Parathyroid adenoma (tissue), 2 donors: ENCODE results near the gene MGAT3.

Experiments used
- H2AFZ ChIP-seq: fragments of 300-600 bp; sonication (generic); one replicate; pipeline ENCODE4 v1.7.0; 2017; ENCODE audit warnings: antibody characterized with exemption, mild to moderate bottlenecking
- H3K27ac ChIP-seq: fragments of 300-600 bp; sonication (generic); one replicate; pipeline ENCODE4 v1.7.0; 2017
- H3K27me3 ChIP-seq: fragments of 300-600 bp; sonication (generic); one replicate; pipeline ENCODE4 v1.7.0; 2017; ENCODE audit warnings: low read length; ENCODE audit not compliant: control insufficient read depth, insufficient read depth
- H3K36me3 ChIP-seq: fragments of 300-600 bp; sonication (generic); one replicate; pipeline ENCODE4 v1.7.0; 2017; ENCODE audit warnings: low read length; ENCODE audit not compliant: control insufficient read depth, insufficient read depth
- H3K4me1 ChIP-seq: fragments of 300-600 bp; sonication (generic); one replicate; pipeline ENCODE4 v1.7.0; 2017; ENCODE audit warnings: control low read depth
- H3K4me2 ChIP-seq: fragments of 300-600 bp; sonication (generic); one replicate; pipeline ENCODE4 v1.7.0; 2017; ENCODE audit warnings: low read length
- H3K4me3 ChIP-seq: fragments of 300-600 bp; sonication (generic); one replicate; pipeline ENCODE4 v1.7.0; 2017; ENCODE audit warnings: low read depth, low read length
- H3K79me2 ChIP-seq: fragments of 300-600 bp; sonication (generic); one replicate; pipeline ENCODE4 v1.7.0; 2017; ENCODE audit warnings: control low read depth
- H3K9ac ChIP-seq: fragments of 300-600 bp; sonication (generic); one replicate; pipeline ENCODE4 v1.7.0; 2017; ENCODE audit warnings: mild to moderate bottlenecking
- H3K9me3 ChIP-seq: fragments of 300-600 bp; sonication (generic); one replicate; pipeline ENCODE4 v1.7.0; 2017; ENCODE audit warnings: low read length; ENCODE audit not compliant: control insufficient read depth
- TF ChIP-seq, protein P1 (sequence below): fragments of 300-600 bp; sonication (generic); IDR thresholded peaks from one replicate; pipeline ENCODE4 v1.7.0; 2017; ENCODE audit warnings: antibody characterized with exemption, mild to moderate bottlenecking
- donor health status: primary hyperparathyroidism.

The MGAT3 gene

DNA sequence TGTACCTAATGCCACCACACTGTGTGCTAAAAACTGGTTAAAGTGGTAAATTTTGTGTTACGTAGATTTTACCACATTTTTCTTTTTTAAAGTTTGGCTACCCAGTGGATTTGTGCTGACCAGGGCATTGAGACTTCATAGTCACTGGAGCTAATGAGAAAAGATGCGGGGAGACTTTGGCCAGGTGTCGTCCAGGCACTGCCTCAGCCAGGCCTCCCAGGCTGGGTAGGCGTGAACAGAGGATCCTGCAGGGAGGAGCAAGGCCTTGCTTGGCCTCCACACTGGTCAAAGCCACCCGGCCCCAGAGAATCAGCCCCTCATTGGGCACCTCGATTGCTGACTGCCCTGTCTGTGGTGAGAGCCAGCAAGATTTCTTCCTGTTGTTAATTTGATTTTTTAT lies 13.4 kb upstream of the MGAT3 start:
- H3K4me1 ChIP-seq: no peaks in the 10 kb centered on the region

DNA sequence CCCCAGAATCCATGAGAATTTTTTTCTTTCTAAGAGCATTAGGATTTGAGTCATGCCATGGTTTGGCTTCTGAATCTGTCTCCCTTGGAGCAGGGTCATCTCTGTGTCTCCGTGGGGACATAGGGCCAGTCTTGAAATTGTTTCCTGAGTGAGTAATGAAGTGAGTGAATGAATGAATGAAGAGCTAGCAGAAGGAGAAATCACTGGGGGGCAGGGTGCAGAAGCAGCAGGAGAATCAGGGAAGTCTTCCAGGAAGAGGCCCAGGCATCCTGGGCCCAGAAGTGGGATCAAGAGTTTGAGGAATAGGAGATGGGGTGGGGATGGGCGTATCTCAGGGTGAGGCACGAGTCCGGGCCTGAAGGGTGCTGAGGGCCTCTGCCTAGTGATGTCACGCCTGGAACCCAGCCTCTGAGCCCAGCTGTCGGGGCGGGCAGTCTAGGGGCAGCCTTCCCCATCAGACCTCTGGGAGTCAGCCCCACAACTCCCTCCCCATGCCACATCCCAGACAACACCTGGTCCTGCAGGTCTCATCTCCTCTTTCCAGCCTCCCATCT lies 12.5 kb upstream of the MGAT3 start:
- Histone ChIP-seq H3K4me1 (no peaks in the 10 kb centered on the region), H3K9me3 (no peaks in the 10 kb centered on the region), H3K27ac (no peak overlapping the region), H3K9ac (no peak overlapping the region), H2AFZ (no peak overlapping the region), H3K79me2 (no peaks in the 10 kb centered on the region), H3K36me3 (no peaks in the 10 kb centered on the region), H3K4me2 (no peak overlapping the region), H3K4me3 (no peak overlapping the region), H3K27me3 (peaks cover under 1% of the 10 kb centered on the region)
- TF ChIP-seq, protein P1, sequence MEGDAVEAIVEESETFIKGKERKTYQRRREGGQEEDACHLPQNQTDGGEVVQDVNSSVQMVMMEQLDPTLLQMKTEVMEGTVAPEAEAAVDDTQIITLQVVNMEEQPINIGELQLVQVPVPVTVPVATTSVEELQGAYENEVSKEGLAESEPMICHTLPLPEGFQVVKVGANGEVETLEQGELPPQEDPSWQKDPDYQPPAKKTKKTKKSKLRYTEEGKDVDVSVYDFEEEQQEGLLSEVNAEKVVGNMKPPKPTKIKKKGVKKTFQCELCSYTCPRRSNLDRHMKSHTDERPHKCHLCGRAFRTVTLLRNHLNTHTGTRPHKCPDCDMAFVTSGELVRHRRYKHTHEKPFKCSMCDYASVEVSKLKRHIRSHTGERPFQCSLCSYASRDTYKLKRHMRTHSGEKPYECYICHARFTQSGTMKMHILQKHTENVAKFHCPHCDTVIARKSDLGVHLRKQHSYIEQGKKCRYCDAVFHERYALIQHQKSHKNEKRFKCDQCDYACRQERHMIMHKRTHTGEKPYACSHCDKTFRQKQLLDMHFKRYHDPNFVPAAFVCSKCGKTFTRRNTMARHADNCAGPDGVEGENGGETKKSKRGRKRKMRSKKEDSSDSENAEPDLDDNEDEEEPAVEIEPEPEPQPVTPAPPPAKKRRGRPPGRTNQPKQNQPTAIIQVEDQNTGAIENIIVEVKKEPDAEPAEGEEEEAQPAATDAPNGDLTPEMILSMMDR: no peak

More for the DNA sequence above, 13.4 kb upstream of the MGAT3 start:
- TF ChIP-seq, protein P1: no peak
- Histone ChIP-seq H3K27me3 (peaks cover 3% of the 10 kb centered on the region), H3K79me2 (no peaks in the 10 kb centered on the region), H3K4me2 (no peak overlapping the region), H3K36me3 (no peaks in the 10 kb centered on the region), H3K27ac (no peak overlapping the region), H3K4me3 (no peak overlapping the region), H2AFZ (no peak overlapping the region), H3K9ac (no peak overlapping the region), H3K9me3 (no peaks in the 10 kb centered on the region)

DNA sequence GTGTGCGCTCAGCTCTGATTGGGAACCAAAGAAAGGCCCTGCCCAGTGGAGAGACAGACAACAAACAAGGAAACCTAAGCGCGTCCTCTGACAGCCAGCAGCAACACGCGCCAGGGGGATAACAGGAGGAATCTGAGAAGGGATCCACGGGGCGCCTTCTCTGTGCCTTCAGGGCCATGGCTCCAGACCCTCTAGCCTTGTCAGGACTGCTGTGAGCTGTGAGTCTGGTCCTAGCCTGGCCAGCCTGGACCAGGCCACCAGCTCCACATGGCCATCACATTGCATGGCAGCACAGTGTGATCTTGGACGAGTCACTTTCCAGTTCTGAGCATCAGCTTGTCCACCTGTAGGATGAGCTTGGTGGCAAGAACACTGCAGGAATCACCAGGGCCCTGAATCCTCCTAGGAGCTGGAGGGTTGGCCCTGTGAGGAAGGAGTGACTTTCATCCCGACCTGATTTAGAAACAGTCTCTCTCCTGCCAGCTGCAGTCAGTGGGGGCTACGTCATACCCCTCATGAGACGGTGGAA lies 11.8 kb upstream of the MGAT3 start:
- TF ChIP-seq, protein P1: no peak
- H3K27me3 ChIP-seq: no peaks in the 10 kb centered on the region
- no peaks in the 10 kb centered on the region for H3K79me2 ChIP-seq
- no peak overlapping the region for H3K4me3 ChIP-seq
- no peak overlapping the region for H2AFZ ChIP-seq
- no peak overlapping the region for H3K9ac ChIP-seq
- H3K4me1 ChIP-seq: no peaks in the 10 kb centered on the region
- H3K36me3 ChIP-seq: no peaks in the 10 kb centered on the region
- no peak overlapping the region for H3K27ac ChIP-seq
- no peak overlapping the region for H3K4me2 ChIP-seq
- no peaks in the 10 kb centered on the region for H3K9me3 ChIP-seq

- no peaks in the 10 kb centered on the region for H3K36me3 ChIP-seq
These were observed 11.1 kb upstream of the MGAT3 start for GRCh38 chr22:39445678-39446077.

More at GRCh38 chr22:39445678-39446077, 11.1 kb upstream of the MGAT3 start:
- H3K27ac ChIP-seq: no peak overlapping the region
- no peaks in the 10 kb centered on the region for H3K4me1 ChIP-seq
- H3K9me3 ChIP-seq: no peaks in the 10 kb centered on the region
- TF ChIP-seq, protein P1: no peak
- no peak overlapping the region for H3K4me3 ChIP-seq
- no peaks in the 10 kb centered on the region for H3K79me2 ChIP-seq
- no peak overlapping the region for H2AFZ ChIP-seq
- H3K4me2 ChIP-seq: no peak overlapping the region
- no peaks in the 10 kb centered on the region for H3K27me3 ChIP-seq
- H3K9ac ChIP-seq: no peak overlapping the region
